Keratinocyte (primary cell): ENCODE measurements around the gene CD164L2. TPM values are rescaled to one million over a fixed set of nuclear protein-coding genes. Genes with fewer than 3 reads are reported as not detected.

Source experiments
- DNase-seq: peaks from one replicate; pipeline ENCODE4 v3.0.0-alpha.2; 2011; ENCODE audit warnings: low read depth, missing footprints, low spot score
- FAIRE-seq: peaks from 2 replicates; lab custom pipeline; 2011; peaks lifted over from hg19 to GRCh38; lab: Jason Lieb, UNC
- H2AFZ ChIP-seq: 2 replicates; pipeline ENCODE4 v1.6.0; 2012; ENCODE audit warnings: low read length, control low read depth, inconsistent platforms; ENCODE audit not compliant: control insufficient read depth
- H3K27ac ChIP-seq: 2 replicates; pipeline ENCODE4 v1.5.1; 2011; ENCODE audit warnings: low read length; ENCODE audit not compliant: control insufficient read depth, insufficient read depth
- H3K27me3 ChIP-seq: 3 replicates; pipeline ENCODE4 v1.6.0; 2011; ENCODE audit warnings: low read length; ENCODE audit not compliant: control insufficient read depth, insufficient read depth; ENCODE audit errors: extremely low read depth
- H3K36me3 ChIP-seq, 2 experiments: 2 replicates in 1 of 2; 3 replicates in 1 of 2; pipeline ENCODE4 v1.5.1; 2011; ENCODE audit warnings: low read length in 2 of 2, mild to moderate bottlenecking in 1 of 2; ENCODE audit not compliant: control insufficient read depth in 2 of 2, insufficient read depth in 2 of 2; ENCODE audit errors: extremely low read depth in 1 of 2
- H3K4me1 ChIP-seq: 3 replicates; pipeline ENCODE4 v1.5.1; 2011; ENCODE audit warnings: low read length; ENCODE audit not compliant: control insufficient read depth, insufficient read depth; ENCODE audit errors: extremely low read depth
- H3K4me2 ChIP-seq: 3 replicates; pipeline ENCODE4 v1.6.0; 2011; ENCODE audit warnings: low read depth, low read length; ENCODE audit not compliant: control insufficient read depth, insufficient read depth; ENCODE audit errors: extremely low read depth
- H3K4me3 ChIP-seq, 3 experiments: fragments of 200-600 bp in 1 of 3; sonication (generic) in 1 of 3; 2 replicates in 2 of 3; 3 replicates in 1 of 3; pipeline ENCODE4 v1.5.1; 2011 to 2016; ENCODE audit warnings: low read length in 3 of 3, mild to moderate bottlenecking in 3 of 3, control low read depth in 2 of 3, inconsistent platforms in 1 of 3, low read depth in 1 of 3, mixed read lengths in 1 of 3, mixed run types in 1 of 3, moderate library complexity in 1 of 3; ENCODE audit not compliant: control insufficient read depth in 2 of 3, insufficient read depth in 2 of 3; ENCODE audit errors: extremely low read depth in 1 of 3
- H3K79me2 ChIP-seq: 2 replicates; pipeline ENCODE4 v1.6.0; 2012; ENCODE audit warnings: low read length; ENCODE audit not compliant: control insufficient read depth, insufficient read depth
- H3K9ac ChIP-seq: 3 replicates; pipeline ENCODE4 v1.6.0; 2011; ENCODE audit warnings: low read length; ENCODE audit not compliant: control insufficient read depth, insufficient read depth; ENCODE audit errors: extremely low read depth
- H3K9me1 ChIP-seq: 3 replicates; pipeline ENCODE4 v1.6.0; 2011; ENCODE audit warnings: low read length; ENCODE audit not compliant: control insufficient read depth, insufficient read depth; ENCODE audit errors: extremely low read depth
- H3K9me3 ChIP-seq: 2 replicates; pipeline ENCODE4 v1.5.1; 2012; ENCODE audit warnings: low read depth, low read length; ENCODE audit not compliant: control insufficient read depth
- H4K20me1 ChIP-seq: 3 replicates; pipeline ENCODE4 v1.6.0; 2011; ENCODE audit warnings: low read length; ENCODE audit not compliant: control insufficient read depth, insufficient read depth; ENCODE audit errors: extremely low read depth
- CTCF ChIP-seq, 3 experiments: IDR thresholded peaks in 1 of 3; conservative IDR thresholded peaks in 1 of 3; optimal IDR thresholded peaks in 1 of 3; 2 replicates in 2 of 3; 3 replicates in 1 of 3; pipeline versions ENCODE3 to v1.5.1; 2011; ENCODE audit warnings: low read length in 3 of 3, mild to moderate bottlenecking in 3 of 3, moderate library complexity in 2 of 3, control low read depth in 1 of 3, inconsistent platforms in 1 of 3; ENCODE audit not compliant: insufficient read depth in 2 of 3; ENCODE audit errors: extremely low read depth in 1 of 3
- EZH2 ChIP-seq: IDR thresholded peaks from one replicate; pipeline ENCODE4 v1.6.1; 2012; ENCODE audit warnings: inconsistent platforms, mild to moderate bottlenecking, low read length, moderate library complexity
- dilution Hi-C: fragments of 300-500 bp; cut with MboI; formaldehyde crosslinking; loops from one replicate; pipeline ENCODE4 v1.7.0; 2020; ENCODE audit warnings: low sequenced_read_pairs; ENCODE audit not compliant: extremely low pct_ligation_motif_present
- polyA plus RNA-seq, 5 experiments: library from polyadenylated mRNA; depleted of rRNA in 3 of 5; stranded (reverse) in 3 of 5; stranded (forward) in 1 of 5; unstranded in 1 of 5; fragments of >200 nt; gene quantifications; 1 replicate in 1 of 5; 2 replicates in 3 of 5; 3 replicates in 1 of 5; pipeline versions ENCODE4 v1.2.1 to v1.2.3, GENCODE V29; 2011 to 2012; ENCODE audit warnings: missing spikeins in 2 of 5, low read depth in 1 of 5, low replicate concordance in 1 of 5

CD164L2 gene
- polyA plus RNA-seq, 1 donor (not counting 4 experiments of a cell fraction or from before 2014, with no cell fraction given): 2.7 TPM

GRCh38 chr1:27360159-27361043, 22.7 kb downstream of the CD164L2 start:
- H2AFZ ChIP-seq: no peak overlapping the region
- H3K4me2 ChIP-seq: no peak overlapping the region
- TF ChIP-seq EZH2 (no peak), CTCF (optimal IDR thresholded peaks at IDR 0.05 in 1 of 3, IDR thresholded peaks at IDR 0.05 in 1 of 3, conservative IDR thresholded peaks at IDR 0.05 in 1 of 3; ENCODE audit: extremely low read depth in 1 of 3, insufficient read depth in 2 of 3, low read length in 3 of 3) (no peak)
- no peaks in the 10 kb centered on the region for H3K9me3 ChIP-seq
- no peak for FAIRE-seq
- dilution Hi-C loops: no loop called here
- H4K20me1 ChIP-seq: peaks cover 3% of the 10 kb centered on the region
- H3K4me3 ChIP-seq: no peak overlapping the region
- H3K27ac ChIP-seq: no peak overlapping the region
- no peaks in the 10 kb centered on the region for H3K9me1 ChIP-seq
- H3K27me3 ChIP-seq: no peaks in the 10 kb centered on the region
- H3K79me2 ChIP-seq: peaks cover 12% of the 10 kb centered on the region
- H3K4me1 ChIP-seq: peaks cover 13% of the 10 kb centered on the region
- DNase-seq: no peak
- H3K9ac ChIP-seq: no peak overlapping the region
- H3K36me3 ChIP-seq: peaks cover 29 to 39% of the 10 kb centered on the region in 2 experiments

- H3K36me3 ChIP-seq: peaks cover 26 to 43% of the 10 kb centered on the region in 2 experiments
- H3K9me3 ChIP-seq: no peaks in the 10 kb centered on the region
- peaks cover 7% of the 10 kb centered on the region for H3K79me2 ChIP-seq
- no peaks in the 10 kb centered on the region for H3K9me1 ChIP-seq
- DNase-seq (no peak), FAIRE-seq (no peak)
- no peak overlapping the region for H3K27ac ChIP-seq
- TF ChIP-seq EZH2 (no peak), CTCF (optimal IDR thresholded peaks at IDR 0.05 in 1 of 3, IDR thresholded peaks at IDR 0.05 in 1 of 3, conservative IDR thresholded peaks at IDR 0.05 in 1 of 3; ENCODE audit: extremely low read depth in 1 of 3, insufficient read depth in 2 of 3, low read length in 3 of 3) (no peak)
- H3K4me2 ChIP-seq: no peak overlapping the region
- dilution Hi-C loops: no loop called here
- no peak overlapping the region for H3K4me3 ChIP-seq
- H4K20me1 ChIP-seq: peaks cover 3% of the 10 kb centered on the region
- no peak overlapping the region for H3K9ac ChIP-seq
- H3K4me1 ChIP-seq: peaks cover 8% of the 10 kb centered on the region
- no peaks in the 10 kb centered on the region for H3K27me3 ChIP-seq
- no peak overlapping the region for H2AFZ ChIP-seq
These were observed 23.3 kb downstream of the CD164L2 start for GRCh38 chr1:27359822-27360158.
